ENCODE measurements around the gene FHIT. TPM values are rescaled to one million over a fixed set of nuclear protein-coding genes. Genes with fewer than 3 reads are reported as not detected.

FHIT gene
- total RNA-seq, 4 donors from 2014 or later = 3.2 to 10.9 (median 6.4) TPM

DNA sequence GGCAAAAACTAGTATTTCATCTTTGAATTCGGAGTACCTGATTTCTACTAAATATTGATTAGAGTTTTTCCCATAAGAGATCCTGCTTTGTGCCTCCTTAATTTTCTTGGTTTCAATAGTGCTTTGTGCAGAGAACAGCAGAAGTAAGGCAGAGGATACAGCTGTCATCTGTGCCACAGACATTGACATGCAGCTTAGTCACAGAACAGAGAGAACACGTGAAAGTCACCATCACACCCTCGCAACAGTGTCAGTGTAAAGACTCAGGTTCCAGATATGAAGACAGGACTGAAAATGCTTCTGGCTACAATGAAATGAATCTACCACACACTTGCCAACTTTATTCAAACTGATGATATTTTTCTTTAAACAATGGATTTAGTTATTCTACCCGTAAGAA is 1258.7 kb downstream of the FHIT start:
- ATAC-seq (ENCODE audit: low FRiP score) (no peak), DNase-seq (ENCODE audit: low spot score) (no peak)
- TF ChIP-seq, protein P1, sequence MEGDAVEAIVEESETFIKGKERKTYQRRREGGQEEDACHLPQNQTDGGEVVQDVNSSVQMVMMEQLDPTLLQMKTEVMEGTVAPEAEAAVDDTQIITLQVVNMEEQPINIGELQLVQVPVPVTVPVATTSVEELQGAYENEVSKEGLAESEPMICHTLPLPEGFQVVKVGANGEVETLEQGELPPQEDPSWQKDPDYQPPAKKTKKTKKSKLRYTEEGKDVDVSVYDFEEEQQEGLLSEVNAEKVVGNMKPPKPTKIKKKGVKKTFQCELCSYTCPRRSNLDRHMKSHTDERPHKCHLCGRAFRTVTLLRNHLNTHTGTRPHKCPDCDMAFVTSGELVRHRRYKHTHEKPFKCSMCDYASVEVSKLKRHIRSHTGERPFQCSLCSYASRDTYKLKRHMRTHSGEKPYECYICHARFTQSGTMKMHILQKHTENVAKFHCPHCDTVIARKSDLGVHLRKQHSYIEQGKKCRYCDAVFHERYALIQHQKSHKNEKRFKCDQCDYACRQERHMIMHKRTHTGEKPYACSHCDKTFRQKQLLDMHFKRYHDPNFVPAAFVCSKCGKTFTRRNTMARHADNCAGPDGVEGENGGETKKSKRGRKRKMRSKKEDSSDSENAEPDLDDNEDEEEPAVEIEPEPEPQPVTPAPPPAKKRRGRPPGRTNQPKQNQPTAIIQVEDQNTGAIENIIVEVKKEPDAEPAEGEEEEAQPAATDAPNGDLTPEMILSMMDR (IDR thresholded peaks at IDR 0.05) = no peak

DNA sequence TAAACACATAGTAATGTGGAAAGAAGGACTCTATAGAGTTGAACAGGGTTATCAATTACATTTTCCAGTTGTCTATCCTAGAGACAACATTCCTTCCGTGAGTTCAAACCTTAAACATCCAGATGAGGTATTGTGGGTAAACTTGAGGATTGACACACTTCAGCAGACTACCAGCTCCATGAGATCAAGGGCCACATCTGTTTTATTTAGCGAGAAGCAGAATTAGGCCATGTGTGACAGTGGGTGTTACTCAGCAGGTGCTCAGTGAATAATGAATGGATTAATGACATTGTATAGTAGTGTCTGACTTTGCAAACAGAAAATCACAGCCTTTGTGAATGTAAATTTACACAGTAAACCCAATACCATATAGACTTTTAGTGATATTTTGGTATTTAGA is 1260.3 kb downstream of the FHIT start:
- DNase-seq (ENCODE audit: low spot score) (no peak), ATAC-seq (ENCODE audit: low FRiP score) (no peak)
- TF ChIP-seq, protein P1 (IDR thresholded peaks at IDR 0.05) = no peak

DNA sequence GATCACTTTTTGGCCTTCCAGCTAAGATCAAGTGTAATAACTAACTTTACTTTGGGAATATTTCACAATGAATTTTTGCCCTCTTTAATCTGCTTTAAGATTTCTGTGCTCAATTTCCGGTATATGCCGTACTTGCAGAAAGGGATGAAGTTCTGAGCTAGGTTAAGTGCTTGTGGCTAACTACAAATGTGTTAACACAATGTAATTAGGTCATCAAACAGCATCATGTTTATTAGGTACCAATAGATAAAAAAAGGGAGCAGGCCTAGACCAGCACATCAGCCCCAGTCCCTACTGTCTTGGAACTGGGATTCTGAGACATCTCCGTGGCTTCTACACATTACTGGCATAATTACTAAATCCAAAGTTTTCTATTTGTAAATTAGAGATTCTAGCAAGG is 1268.7 kb downstream of the FHIT start:
- ATAC-seq (ENCODE audit: low FRiP score) (no peak), DNase-seq (ENCODE audit: low spot score) (no peak)
- TF ChIP-seq, protein P1 (IDR thresholded peaks at IDR 0.05) = no peak

DNA sequence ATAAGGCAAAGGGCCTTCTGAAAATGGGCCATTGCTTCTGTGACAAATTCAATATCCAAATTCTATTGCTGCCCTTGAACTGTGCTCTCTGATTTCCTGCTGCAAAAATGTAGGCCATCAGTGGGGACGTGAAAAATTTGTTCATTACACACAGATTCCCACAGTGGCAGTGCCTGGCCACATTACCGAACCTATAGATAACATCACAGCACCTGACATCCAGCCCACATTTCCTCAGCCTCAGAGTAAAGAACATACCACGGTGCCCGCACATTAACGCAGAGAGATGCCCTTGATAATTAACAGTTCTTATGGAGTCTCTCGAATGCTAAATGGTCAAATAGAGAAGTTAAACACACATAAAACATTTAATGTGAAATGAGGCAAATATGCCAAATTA is 1269.9 kb downstream of the FHIT start:
- DNase-seq (ENCODE audit: low spot score) (no peak), ATAC-seq (ENCODE audit: low FRiP score) (no peak)
- TF ChIP-seq, protein P1 (IDR thresholded peaks at IDR 0.05) = no peak

DNA sequence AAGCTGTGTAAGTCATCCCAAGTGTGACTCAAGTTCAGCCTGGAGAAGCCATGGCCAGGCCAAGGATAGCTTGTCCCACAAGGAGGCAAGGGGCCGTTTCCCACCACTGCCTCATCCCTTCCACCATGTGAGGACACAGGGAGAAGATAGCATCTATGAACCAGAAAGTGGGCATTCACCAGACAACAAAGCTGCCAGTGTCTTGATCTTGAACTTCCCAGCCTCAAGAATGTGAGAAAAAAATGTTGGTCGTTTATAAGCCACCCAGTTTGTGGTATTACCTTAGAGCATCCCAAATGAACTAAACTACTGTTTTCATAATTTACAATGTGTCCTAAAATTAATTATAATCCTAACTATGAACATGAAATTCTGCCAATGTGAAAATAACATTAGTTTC is 1270.7 kb downstream of the FHIT start:
- ATAC-seq (ENCODE audit: low FRiP score) = no peak
- TF ChIP-seq, protein P1 (IDR thresholded peaks at IDR 0.05) = no peak
- no peak for DNase-seq (ENCODE audit: low spot score)

DNA sequence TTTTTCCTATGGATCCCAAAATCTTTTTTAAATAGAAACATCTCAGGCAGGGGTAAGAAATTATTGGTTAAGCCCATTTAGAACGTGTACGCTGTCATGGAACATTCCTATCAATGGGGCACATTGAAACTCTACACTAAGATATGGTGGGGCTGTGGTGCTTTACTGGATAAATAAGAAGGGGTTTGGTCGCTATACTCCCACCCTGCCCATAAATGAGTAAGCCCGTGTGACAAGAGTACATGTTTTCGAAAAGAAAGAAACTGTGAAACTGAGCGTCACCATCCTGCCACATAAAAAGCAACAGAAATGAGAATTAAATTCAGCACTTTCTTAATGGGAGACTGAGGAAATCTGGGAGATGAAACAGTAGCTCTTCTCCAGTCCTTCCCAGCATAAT is 1271.7 kb downstream of the FHIT start:
- ATAC-seq (ENCODE audit: low FRiP score) = no peak
- TF ChIP-seq, protein P1 (IDR thresholded peaks at IDR 0.05) = no peak
- no peak for DNase-seq (ENCODE audit: low spot score)

DNA sequence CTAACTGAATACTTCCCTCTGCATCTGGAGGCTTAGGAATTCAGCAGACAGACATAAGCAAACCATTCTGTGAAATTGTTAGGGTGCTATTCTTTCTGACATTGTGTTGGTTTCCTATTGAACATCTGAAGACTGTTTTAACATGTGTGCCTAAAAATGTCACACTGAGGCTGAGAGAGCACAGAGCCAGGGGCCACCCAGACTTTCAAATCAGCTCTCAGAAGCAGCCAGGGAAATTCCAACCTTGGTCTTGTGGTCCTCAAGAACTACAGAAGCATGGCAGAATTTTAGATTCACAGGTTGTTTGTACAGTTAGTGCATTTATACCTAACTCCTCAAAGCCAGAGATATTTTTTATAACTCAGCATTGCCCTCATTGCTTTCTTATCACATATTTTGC is 1272.3 kb downstream of the FHIT start:
- TF ChIP-seq, protein P1 (IDR thresholded peaks at IDR 0.05) = no peak
- ATAC-seq (ENCODE audit: low FRiP score) (no peak), DNase-seq (ENCODE audit: low spot score) (no peak)

All from omental fat pad (tissue), 4 donors.